HCT116 (cell line): ENCODE measurements around the gene SEC31B. TPM values are rescaled to one million over a fixed set of nuclear protein-coding genes. Genes with fewer than 3 reads are reported as not detected.

ENCODE experiments used
- ATAC-seq: fragments of 200-7000 bp; cut with Tn5 transposase; 2 replicates; pipeline ENCODE4 v1.9.1; 2020; ENCODE audit warnings: mild to moderate bottlenecking, moderate library complexity
- BruUV-seq: library from RNA; stranded (reverse); fragments of 400-500 nt; replicated peaks from 2 replicates; lab custom pipeline; 2021; lab: Mats Ljungman, UMichigan
- CTCF ChIA-PET: fragments of 300-600 bp; sonication (Branson Sonifier 250); formaldehyde crosslinking; loops from one replicate; lab custom pipeline; 2021; ENCODE audit warnings: antibody characterized with exemption; lab: Charles Lee
- POLR2A ChIA-PET: fragments of 300-600, 350-600 bp; sonication (Branson Sonifier 250); formaldehyde crosslinking; loops from one replicate; lab custom pipeline; 2021; ENCODE audit warnings: antibody characterized with exemption; lab: Charles Lee
- RAD21 ChIA-PET, 2 experiments: fragments of 300-600 bp; sonication (Branson Sonifier 250); formaldehyde crosslinking; loops; one replicate each; lab custom pipeline; 2023; ENCODE audit warnings: low total read pairs in 2 of 2; ENCODE audit not compliant: uncharacterized antibody in 2 of 2, unreplicated experiment in 2 of 2, low non-redundant PET in 1 of 2; lab: Charles Lee
- DNase-seq: peaks from one replicate; pipeline ENCODE4 v3.0.0-alpha.2; 2010; ENCODE audit warnings: low read depth, low spot score
- H2AFZ ChIP-seq: fragments of 200-600 bp; shearing (Covaris generic), sonication (generic); 2 replicates; pipeline ENCODE4 v1.6.1; 2017; ENCODE audit warnings: low read depth, mixed run types, mixed read lengths, antibody characterized with exemption, low read length; ENCODE audit not compliant: poor library complexity, severe bottlenecking
- H3K27ac ChIP-seq: 2 replicates; pipeline ENCODE4 v1.5.1; 2012; ENCODE audit warnings: low read depth, low read length
- H3K27me3 ChIP-seq: fragments of 200-600 bp; sonication (generic); 2 replicates; pipeline ENCODE4 v1.6.1; 2016; ENCODE audit warnings: mixed run types, low read length, mixed read lengths; ENCODE audit not compliant: insufficient read depth
- H3K36me3 ChIP-seq, 2 experiments: fragments of 200-500 bp in 1 of 2; fragments of 200-600 bp in 1 of 2; sonication (Bioruptor generic) in 1 of 2; sonication (generic) in 1 of 2; 2 replicates each; pipeline versions ENCODE4 v1.5.1 to v1.6.1; 2014 to 2016; ENCODE audit warnings: low read length in 2 of 2, inconsistent platforms in 1 of 2, mixed read lengths in 1 of 2, mixed run types in 1 of 2; ENCODE audit not compliant: insufficient read depth in 2 of 2, control insufficient read depth in 1 of 2
- H3K4me1 ChIP-seq, 2 experiments: fragments of 200-600 bp in 1 of 2; sonication (generic) in 1 of 2; 2 replicates each; pipeline versions ENCODE4 v1.5.1 to v1.6.1; 2012 to 2017; ENCODE audit warnings: low read length in 2 of 2, inconsistent platforms in 1 of 2, mild to moderate bottlenecking in 1 of 2, mixed read lengths in 1 of 2, mixed run types in 1 of 2, moderate library complexity in 1 of 2; ENCODE audit not compliant: insufficient read depth in 2 of 2, control insufficient read depth in 1 of 2
- H3K4me2 ChIP-seq: fragments of 200-600 bp; sonication (generic); 2 replicates; pipeline ENCODE4 v1.6.1; 2017; ENCODE audit warnings: mixed run types, low read length, mixed read lengths
- H3K4me3 ChIP-seq, 2 experiments: fragments of 200-600 bp in 1 of 2; sonication (generic) in 1 of 2; replicated peaks in 1 of 2; 2 replicates each; pipeline ENCODE4 v1.5.1; 2011 to 2016; ENCODE audit warnings: low read length in 2 of 2, control low read depth in 1 of 2, low read depth in 1 of 2, mild to moderate bottlenecking in 1 of 2, mixed read lengths in 1 of 2, mixed run types in 1 of 2
- H3K79me2 ChIP-seq: fragments of 200-600 bp; sonication (generic); 2 replicates; pipeline ENCODE4 v1.6.1; 2017; ENCODE audit warnings: mild to moderate bottlenecking, mixed run types, low read length, moderate library complexity, mixed read lengths; ENCODE audit not compliant: insufficient read depth
- H3K9ac ChIP-seq: fragments of 200-600 bp; sonication (generic); 2 replicates; pipeline ENCODE4 v1.6.1; 2016; ENCODE audit warnings: low read length, mixed read lengths
- H3K9me2 ChIP-seq: fragments of 200-600 bp; sonication (generic), shearing (Covaris generic); 2 replicates; pipeline ENCODE4 v1.6.1; 2017; ENCODE audit warnings: mixed run types, mild to moderate bottlenecking, moderate library complexity; ENCODE audit not compliant: insufficient read depth
- H3K9me3 ChIP-seq, 2 experiments: fragments of 200-500 bp in 1 of 2; fragments of 200-600 bp in 1 of 2; sonication (Bioruptor generic) in 1 of 2; sonication (generic) in 1 of 2; 2 replicates each; pipeline ENCODE4 v1.6.1; 2014 to 2017; ENCODE audit warnings: low read length in 2 of 2, mixed read lengths in 2 of 2, inconsistent platforms in 1 of 2, low read depth in 1 of 2, mild to moderate bottlenecking in 1 of 2, mixed run types in 1 of 2, moderate library complexity in 1 of 2; ENCODE audit not compliant: control insufficient read depth in 1 of 2, insufficient read depth in 1 of 2
- H4K20me1 ChIP-seq: fragments of 200-600 bp; sonication (generic), shearing (Covaris generic); 2 replicates; pipeline ENCODE4 v1.6.1; 2017; ENCODE audit warnings: mixed run types, mild to moderate bottlenecking, moderate library complexity; ENCODE audit not compliant: insufficient read depth
- CBX3 ChIP-seq: IDR thresholded peaks from 2 replicates; pipeline ENCODE4 v1.6.1; 2012; ENCODE audit warnings: low read depth
- CEBPB ChIP-seq: IDR thresholded peaks from 2 replicates; pipeline ENCODE4 v1.6.1; 2012; ENCODE audit warnings: low read depth
- CTCF ChIP-seq, 3 experiments: fragments of 200-600 bp in 1 of 3; sonication (generic) in 1 of 3; IDR thresholded peaks in 2 of 3; conservative IDR thresholded peaks in 1 of 3; 2 replicates each; pipeline ENCODE4 v1.5.1; 2012 to 2017; ENCODE audit warnings: low read depth in 2 of 3, low read length in 2 of 3, antibody characterized with exemption in 1 of 3, borderline replicate concordance in 1 of 3, control low read depth in 1 of 3, mild to moderate bottlenecking in 1 of 3, mixed read lengths in 1 of 3, mixed run types in 1 of 3, moderate library complexity in 1 of 3; ENCODE audit not compliant: insufficient read depth in 1 of 3
- EGR1 ChIP-seq: IDR thresholded peaks from 2 replicates; pipeline ENCODE4 v1.6.1; 2012; ENCODE audit warnings: low read depth
- EZH2 ChIP-seq: fragments of 200-600 bp; sonication (generic); IDR thresholded peaks from 2 replicates; pipeline ENCODE4 v1.6.1; 2017; ENCODE audit warnings: antibody characterized with exemption, mixed run types
- FOSL1 ChIP-seq: IDR thresholded peaks from 2 replicates; pipeline ENCODE4 v1.6.1; 2012; ENCODE audit warnings: low read depth
- POLR2A ChIP-seq: IDR thresholded peaks from 2 replicates; pipeline ENCODE4 v1.7.0; 2011; ENCODE audit warnings: borderline replicate concordance; ENCODE audit not compliant: insufficient read depth, insufficient read length; ENCODE audit errors: extremely low read depth
- POLR2AphosphoS5 ChIP-seq: IDR thresholded peaks from 2 replicates; pipeline ENCODE4 v1.6.1; 2011; ENCODE audit warnings: mild to moderate bottlenecking, low read depth, low read length, moderate library complexity
- RAD21 ChIP-seq: IDR thresholded peaks from 2 replicates; pipeline ENCODE4 v1.6.1; 2012; ENCODE audit warnings: low read depth, mild to moderate bottlenecking
- REST ChIP-seq: IDR thresholded peaks from 2 replicates; pipeline ENCODE4 v1.6.1; 2012; ENCODE audit warnings: low read depth
- SP1 ChIP-seq: IDR thresholded peaks from 2 replicates; pipeline ENCODE4 v1.6.1; 2012; ENCODE audit warnings: low read depth
- TCF7L2 ChIP-seq: IDR thresholded peaks from 2 replicates; pipeline ENCODE4 v1.7.0; 2011; ENCODE audit warnings: borderline replicate concordance, inconsistent platforms; ENCODE audit not compliant: insufficient read depth, insufficient read length; ENCODE audit errors: extremely low read depth
- YY1 ChIP-seq: IDR thresholded peaks from 2 replicates; pipeline ENCODE4 v1.6.1; 2011; ENCODE audit warnings: low read length, low read depth, moderate library complexity, mild to moderate bottlenecking; ENCODE audit not compliant: insufficient replicate concordance; ENCODE audit errors: extremely low read depth
- ZFX ChIP-seq: fragments of 450-650 bp; IDR thresholded peaks from 2 replicates; pipeline ENCODE4 v1.6.1; 2017
- ZNF274 ChIP-seq: fragments of 200-500 bp; sonication (Bioruptor generic); IDR thresholded peaks from 2 replicates; pipeline ENCODE4 v1.6.1; 2014; ENCODE audit warnings: mild to moderate bottlenecking, low read depth, low read length, inconsistent platforms
- intact Hi-C: fragments of 100-400 bp; cut with micrococcal nuclease; formaldehyde crosslinking; loops from 2 replicates; pipeline ENCODE4 v1.10.0; 2022
- total RNA-seq: library from RNA; stranded (reverse); gene quantifications from one replicate; pipeline ENCODE4 v1.2.1, GENCODE V29; 2021; ENCODE audit not compliant: unreplicated experiment

SEC31B gene
- total RNA-seq, 1 experiment from 2014 or later, result 30.9 TPM

GRCh38 chr10:100446130-100446761 is 73.4 kb downstream of the SEC31B start:
- no peak overlapping the region for H3K9ac ChIP-seq
- no peaks in the 10 kb centered on the region for H3K79me2 ChIP-seq
- POLR2A ChIA-PET, result interaction anchor here (1.1 kb wide), 1 partner anchor 22 kb away, joined by 3 read pairs; no protein-coding TSS in a partner anchor
- intact Hi-C loops, result no loop called here
- no peak overlapping the region for H2AFZ ChIP-seq
- RAD21 ChIA-PET, result no interaction called here
- H3K4me3 ChIP-seq, result no peak overlapping the region
- TF ChIP-seq CEBPB (no peak), RAD21 (peak; percentile 32; the same call in 1 of the 2 replicates), CTCF (IDR thresholded peaks at IDR 0.05 in 2 of 3, conservative IDR thresholded peaks at IDR 0.05 in 1 of 3; ENCODE audit: borderline replicate concordance in 1 of 3, insufficient read depth in 1 of 3, low read depth in 2 of 3, low read length in 2 of 3) (0 out of 6 replicates have a peak, but pooled peaks of 1 of the 3 experiments have one; percentile 12)
- TF ChIP-seq, all 23 proteins: peak for 2
- Histone ChIP-seq H3K9me3 (no peaks in the 10 kb centered on the region), H3K4me2 (no peak overlapping the region), H3K4me1 (no peaks in the 10 kb centered on the region), H3K36me3 (no peaks in the 10 kb centered on the region), H4K20me1 (no peaks in the 10 kb centered on the region), H3K9me2 (no peaks in the 10 kb centered on the region), H3K27ac (no peak overlapping the region), H3K27me3 (no peaks in the 10 kb centered on the region)
- no peak for DNase-seq
- peak; percentile 74; the same call in 1 of the 2 replicates for ATAC-seq
- no TSS peak for BruUV-seq
- CTCF ChIA-PET, result interaction anchor here (1.0 kb wide), 1 partner anchor 62 kb away, joined by 3 read pairs; no protein-coding TSS in a partner anchor

GRCh38 chr10:100442548-100442947 is 77.1 kb downstream of the SEC31B start:
- DNase-seq, result no peak
- ATAC-seq, result no peak
- Histone ChIP-seq H3K4me2 (no peak overlapping the region), H3K27me3 (no peaks in the 10 kb centered on the region), H3K36me3 (no peaks in the 10 kb centered on the region), H3K4me3 (no peak overlapping the region), H3K79me2 (no peaks in the 10 kb centered on the region), H2AFZ (no peak overlapping the region), H4K20me1 (no peaks in the 10 kb centered on the region), H3K9me2 (no peaks in the 10 kb centered on the region), H3K4me1 (no peaks in the 10 kb centered on the region), H3K9ac (no peak overlapping the region), H3K9me3 (no peaks in the 10 kb centered on the region), H3K27ac (no peak overlapping the region)
- intact Hi-C loops, result no loop called here
- ChIA-PET CTCF (no interaction called here), RAD21 (no interaction called here), POLR2A (no interaction called here)
- BruUV-seq, result no TSS peak
- TF ChIP-seq EZH2 (no peak), REST (no peak), POLR2AphosphoS5 (no peak), TCF7L2 (no peak), POLR2A (no peak), YY1 (no peak), EGR1 (no peak), ZFX (no peak), SP1 (no peak), CBX3 (no peak), FOSL1 (no peak), ZNF274 (no peak)
